T-helper 2 cell treated with Interferon-gamma antibody and Interleukin-4, amounts not matched to agents 100 ng/mL and 5 ng/mL, for 36 hours (primary cell): ENCODE data around the gene OR5P2. TPM values are rescaled to one million over a fixed set of nuclear protein-coding genes. Genes with fewer than 3 reads are reported as not detected.
"Not testable (repeated sequence)": the region's sequence is repeated elsewhere in the genome, so short reads cannot be mapped to it uniquely, and the experiment has no call there.

Experiments
- intact Hi-C: fragments of 100-400 bp; cut with micrococcal nuclease; formaldehyde crosslinking; loops from one replicate; pipeline ENCODE4 v1.15.1; 2023
- total RNA-seq: library from RNA; stranded (reverse); gene quantifications from 2 replicates; pipeline ENCODE4 v1.2.3, GENCODE V29; 2022

Gene OR5P2, protein sequence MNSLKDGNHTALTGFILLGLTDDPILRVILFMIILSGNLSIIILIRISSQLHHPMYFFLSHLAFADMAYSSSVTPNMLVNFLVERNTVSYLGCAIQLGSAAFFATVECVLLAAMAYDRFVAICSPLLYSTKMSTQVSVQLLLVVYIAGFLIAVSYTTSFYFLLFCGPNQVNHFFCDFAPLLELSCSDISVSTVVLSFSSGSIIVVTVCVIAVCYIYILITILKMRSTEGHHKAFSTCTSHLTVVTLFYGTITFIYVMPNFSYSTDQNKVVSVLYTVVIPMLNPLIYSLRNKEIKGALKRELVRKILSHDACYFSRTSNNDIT
- not detected in 2 replicates for total RNA-seq

DNA sequence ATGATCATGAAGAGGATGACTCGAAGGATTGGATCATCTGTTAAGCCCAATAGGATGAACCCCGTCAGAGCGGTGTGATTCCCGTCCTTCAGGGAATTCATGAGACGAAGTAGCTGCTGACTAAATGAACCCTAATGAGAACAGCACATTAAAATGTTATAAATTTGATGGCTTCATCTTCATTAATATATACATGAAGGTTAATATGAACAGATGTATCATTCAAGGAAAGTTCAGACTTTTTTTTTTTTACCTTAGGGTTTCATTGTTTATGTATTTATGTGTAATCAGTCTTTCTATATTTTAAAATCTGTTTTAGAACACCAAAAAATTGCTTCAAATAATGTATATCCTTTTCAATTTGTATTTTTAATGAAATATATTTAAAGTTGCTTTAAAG, at the start of gene OR5P2:
TSS of gene OR5P2 (minus strand) at position 101 of the 400 bp plus-strand sequence. CDS start at position 101, 0 bp downstream.
- intact Hi-C loops: no loop called here

DNA sequence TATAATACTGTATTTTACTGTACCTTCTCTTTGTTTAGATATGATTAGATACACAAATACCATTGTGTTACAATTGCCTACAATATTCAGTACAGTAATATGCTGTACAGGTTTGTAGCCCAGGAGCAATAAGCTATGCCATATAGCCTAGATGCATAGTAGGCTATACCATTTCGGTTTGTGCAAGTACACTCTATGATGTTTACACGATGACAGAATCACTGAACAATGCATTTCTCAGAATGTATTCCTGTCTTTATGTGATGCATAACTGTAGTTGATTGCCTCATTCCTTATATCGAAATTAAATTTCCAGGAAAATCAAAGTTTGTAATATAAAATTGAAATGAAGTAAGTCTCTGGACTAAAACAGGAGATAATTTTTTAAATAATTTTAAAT, 49.3 kb upstream of the OR5P2 start:
- intact Hi-C loops: no loop called here

DNA sequence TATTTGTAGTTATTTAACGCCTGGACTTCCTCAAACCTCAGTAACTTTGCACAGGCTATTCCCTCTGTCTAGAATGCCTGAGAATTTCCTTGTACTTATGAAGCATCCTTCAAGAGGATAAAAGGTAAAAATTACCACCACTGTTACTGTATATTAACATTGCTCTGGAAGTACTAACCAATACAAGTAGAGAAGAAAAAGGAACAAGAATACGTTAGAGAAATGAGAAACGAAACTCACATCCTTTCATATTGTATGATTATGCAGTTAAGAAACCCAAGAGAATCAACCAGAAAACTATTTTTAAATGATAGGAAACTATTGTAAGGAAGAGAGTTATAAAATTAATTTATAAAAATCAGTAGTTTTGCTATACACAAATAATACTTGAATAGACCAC, 48.2 kb upstream of the OR5P2 start:
- intact Hi-C loops: no loop called here

DNA sequence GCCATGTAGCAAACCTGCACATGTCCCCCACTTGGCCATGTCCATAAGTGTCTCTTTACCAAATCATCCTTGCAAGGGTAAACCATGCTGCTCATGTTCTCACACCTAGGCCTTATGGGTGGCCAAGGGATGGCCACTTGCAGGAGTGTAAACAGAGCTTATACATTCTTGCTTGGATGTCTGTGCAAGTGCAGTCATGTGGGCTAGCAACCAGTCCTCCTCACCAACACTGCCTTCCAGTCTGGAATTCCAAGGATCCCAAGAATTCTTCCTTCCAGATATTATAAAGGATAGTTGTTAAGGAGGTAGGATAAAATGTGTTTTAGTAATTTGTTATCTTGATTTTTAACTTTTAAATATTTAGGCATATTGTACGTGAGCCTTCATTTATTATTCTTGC, 47.8 kb upstream of the OR5P2 start:
- intact Hi-C loops: no loop called here

DNA sequence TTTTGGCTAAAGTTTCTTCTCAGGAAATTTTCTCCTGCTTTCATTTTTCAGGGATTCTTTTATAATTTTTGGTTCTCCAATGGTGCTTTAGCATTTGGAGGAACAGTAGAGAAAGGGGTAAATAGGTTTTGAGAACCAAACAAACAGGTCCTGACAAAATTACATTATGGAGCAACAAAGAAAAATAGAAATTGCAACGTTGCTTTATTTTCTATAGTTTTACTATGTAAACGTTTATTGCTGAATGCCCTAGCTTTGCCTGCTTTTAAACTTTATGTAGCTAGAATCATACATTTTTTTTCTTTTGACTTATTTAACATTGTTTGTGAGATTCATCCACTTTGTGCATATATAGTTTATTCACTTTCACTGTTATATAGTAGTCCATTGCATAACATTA, 43.8 kb upstream of the OR5P2 start:
- intact Hi-C loops: no loop called here

DNA sequence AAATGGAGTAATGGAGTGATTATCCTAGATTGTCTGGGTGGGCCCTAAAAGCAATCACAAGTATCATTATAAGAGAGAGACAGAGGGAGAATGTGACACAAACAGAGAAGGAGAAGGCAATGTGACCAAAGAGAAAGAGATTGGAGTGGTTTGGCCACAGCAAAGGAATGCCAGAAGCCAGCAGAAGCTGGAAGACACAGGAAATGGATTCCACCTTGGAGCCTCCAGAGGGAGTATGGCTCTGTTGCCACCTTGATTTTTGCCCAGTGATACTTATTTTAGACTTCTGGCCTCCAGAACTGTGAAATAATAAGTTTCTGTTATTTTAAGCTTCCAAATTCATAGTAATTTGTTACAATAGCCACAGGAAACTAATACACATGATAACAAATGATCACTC, 36.8 kb upstream of the OR5P2 start:
- intact Hi-C loops: no loop called here

DNA sequence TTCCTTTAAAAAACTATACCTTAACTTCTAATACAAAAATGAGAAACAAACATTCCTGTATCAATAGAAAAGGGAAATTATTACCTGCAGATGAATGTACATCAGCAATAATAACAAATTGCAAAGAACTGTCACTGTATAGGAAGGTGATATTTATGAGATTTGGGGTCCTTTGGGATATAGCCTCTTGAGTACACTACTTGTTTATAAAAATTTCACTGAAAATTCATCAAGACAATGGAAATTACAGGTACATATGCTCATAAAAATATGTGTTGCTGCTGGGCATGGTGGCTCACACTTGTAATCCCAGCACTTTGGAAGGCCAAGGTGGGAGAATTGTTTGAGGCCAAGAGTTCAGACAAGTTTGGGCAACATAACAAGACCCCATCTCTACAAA, 34.0 kb upstream of the OR5P2 start, which contains the start of gene OR5P3:
TSS of gene OR5P3 (minus strand) at position 101 of the 400 bp plus-strand sequence.
- intact Hi-C loops: no loop called here

DNA sequence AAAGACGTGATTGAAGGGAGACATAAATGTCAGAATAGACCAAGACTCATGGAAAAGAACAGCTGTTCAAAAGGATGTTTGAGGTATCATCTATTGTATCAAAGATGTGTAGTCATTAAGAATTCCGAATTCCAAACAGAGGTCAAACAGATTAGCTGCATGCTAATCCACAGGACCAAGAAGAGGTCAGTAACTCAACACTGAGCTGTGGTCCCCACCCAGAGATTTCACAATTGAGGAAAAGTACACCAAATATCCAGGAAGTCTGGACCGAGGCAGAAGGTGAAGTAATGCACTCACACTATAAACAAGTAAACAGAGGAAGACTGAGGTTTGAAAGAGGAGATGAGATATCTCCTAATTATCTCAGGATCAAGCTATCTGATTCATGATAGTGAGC, 29.6 kb upstream of the OR5P2 start:
- intact Hi-C loops: no loop called here

DNA sequence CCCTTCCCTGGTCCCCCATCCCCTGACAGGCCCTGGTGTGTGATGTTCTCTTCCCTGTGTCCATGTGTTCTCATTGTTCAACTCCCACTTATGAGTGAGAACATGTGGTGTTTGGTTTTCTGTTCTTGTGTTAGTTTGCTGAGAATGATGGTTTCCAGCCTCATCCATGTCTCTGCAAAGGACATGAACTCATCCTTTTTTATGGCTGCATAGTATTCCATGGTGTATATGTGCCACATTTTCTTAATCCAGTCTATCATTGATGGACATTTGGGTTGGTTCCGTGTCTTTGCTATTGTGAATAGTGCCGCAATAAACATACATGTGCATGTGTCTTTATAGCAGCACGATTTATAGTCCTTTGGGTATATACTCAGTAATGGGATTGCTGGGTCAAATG, 23.7 kb upstream of the OR5P2 start:
- intact Hi-C loops: not testable (repeated sequence)

DNA sequence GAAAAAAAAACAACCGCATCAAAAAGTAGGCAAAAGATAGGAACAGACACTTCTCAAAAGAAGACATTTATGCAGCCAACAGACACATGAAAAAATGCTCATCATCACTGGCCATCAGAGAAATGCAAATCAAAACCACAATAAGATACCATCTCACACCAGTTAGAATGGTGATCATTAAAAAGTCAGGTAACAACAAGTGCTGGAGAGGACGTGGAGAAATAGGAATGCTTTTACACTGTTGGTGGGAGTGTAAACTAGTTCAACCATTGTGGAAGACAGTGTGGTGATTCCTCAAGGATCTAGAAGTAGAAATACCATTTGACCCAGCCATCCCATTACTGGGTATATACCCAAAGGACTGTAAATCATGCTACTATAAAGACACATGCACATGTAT, 18.2 kb upstream of the OR5P2 start:
- intact Hi-C loops: not testable (repeated sequence)

DNA sequence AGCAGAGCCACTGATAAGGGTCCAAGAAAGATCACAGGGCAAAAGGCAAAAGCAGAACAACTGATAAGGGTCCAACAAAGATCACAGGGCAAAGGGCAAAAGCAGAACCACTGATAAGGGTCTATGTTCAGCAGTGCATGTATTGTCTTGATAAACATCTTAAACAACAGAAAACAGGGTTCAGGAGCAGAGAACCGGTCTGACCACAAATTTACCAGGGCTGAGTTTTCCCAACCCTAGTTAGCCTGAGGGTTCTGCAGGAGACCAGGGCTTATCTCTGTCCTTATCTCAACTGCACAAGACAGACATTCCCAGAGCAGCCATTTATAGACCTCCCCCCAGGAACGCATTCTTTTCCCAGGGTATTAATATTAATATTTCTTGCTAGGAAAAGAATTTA, 13.6 kb upstream of the OR5P2 start:
- intact Hi-C loops: not testable (repeated sequence)

DNA sequence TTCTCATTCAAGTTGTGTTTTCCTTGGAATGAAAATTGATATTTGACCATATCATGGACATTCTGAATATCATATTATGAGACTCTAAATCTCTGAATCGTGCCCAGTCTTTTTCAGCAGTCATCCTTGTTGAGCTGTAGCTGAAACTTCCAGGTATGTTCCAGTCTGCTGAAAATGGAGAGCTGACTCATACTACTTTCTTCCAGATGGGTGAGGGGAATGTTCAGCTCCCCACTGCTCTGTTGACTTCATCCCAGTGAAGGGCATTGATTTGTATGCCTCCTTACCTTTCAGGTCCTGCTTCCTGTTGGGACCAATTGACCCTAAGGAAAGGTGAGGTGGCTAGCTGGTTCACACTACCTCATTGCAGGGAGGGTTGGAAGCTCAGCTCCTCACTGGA, 3.5 kb downstream of the OR5P2 start:
- intact Hi-C loops: no loop called here

DNA sequence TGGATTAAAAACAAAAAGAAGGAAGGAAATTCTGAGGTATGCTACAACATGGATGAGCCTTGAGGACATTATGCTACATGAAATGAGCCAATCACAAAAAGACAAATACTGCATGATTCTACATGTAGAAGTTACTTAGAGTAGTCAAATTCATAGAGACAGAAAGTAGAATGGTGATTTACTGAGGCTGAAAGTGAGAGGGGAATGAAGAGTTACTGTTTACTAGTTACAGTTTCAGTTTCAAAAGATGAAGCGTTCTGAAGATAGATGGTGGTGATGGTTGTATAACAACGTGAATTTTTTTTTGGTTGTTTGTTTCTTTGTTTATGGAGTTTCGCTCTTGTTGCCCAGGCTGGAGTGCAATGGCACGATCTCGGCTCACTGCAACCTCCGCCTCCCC, 9.5 kb downstream of the OR5P2 start:
- intact Hi-C loops: no loop called here

DNA sequence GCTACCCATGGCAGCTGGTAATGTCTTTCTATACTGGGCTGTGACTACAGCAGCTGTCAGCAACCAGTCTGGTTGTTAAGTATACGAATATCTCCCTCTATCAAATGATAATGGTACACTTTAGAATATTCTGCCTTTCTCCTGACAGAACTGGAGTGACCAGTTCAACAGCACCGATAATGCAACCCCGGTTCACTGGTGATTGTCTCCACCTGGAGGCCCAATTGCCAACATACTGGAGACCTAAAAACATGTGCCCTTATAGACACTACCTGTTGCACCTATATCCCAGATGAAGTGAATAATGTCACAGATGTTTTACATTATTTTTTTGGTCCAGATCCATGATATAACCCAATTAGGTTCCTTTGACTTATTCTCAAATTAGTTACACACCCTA, 21.1 kb downstream of the OR5P2 start:
- intact Hi-C loops: no loop called here

DNA sequence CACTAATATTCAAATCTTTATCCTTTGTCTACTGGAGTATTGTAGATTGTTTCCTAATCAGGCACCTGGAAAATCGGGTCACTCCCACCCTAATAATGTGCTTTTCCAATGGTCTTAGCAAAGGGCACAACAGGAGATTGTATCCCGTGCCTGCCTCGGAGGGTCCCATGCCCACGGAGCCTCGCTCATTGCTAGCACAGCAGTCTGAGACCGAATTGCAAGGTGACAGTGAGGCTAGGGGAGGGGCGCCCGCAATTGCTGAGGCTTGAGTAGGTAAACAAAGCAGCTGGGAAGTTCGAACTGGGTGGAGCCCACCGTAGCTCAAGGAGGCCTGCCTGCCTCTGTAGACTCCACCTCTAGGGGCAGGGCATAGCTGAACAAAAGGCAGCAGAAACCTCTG, 32.4 kb downstream of the OR5P2 start:
- intact Hi-C loops: not testable (repeated sequence)

DNA sequence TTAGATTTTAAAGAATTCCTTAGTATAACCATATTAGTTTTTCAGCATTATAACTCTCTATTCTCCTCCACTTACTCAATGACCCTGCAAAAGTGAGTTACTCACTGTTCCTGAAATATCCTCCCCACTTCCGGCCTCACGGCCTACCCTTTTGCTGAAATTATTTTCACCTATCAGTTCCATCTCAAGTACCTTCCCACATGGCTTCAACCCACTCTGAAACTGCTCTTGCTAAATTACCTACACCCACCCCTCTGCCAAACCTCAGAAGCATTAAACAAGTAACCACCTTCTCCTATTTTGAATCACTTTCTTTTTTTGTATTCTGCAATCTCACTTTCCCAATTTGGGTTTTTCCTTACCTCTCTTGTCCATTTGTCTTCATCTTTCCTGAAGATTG, 37.7 kb downstream of the OR5P2 start:
- intact Hi-C loops: no loop called here

DNA sequence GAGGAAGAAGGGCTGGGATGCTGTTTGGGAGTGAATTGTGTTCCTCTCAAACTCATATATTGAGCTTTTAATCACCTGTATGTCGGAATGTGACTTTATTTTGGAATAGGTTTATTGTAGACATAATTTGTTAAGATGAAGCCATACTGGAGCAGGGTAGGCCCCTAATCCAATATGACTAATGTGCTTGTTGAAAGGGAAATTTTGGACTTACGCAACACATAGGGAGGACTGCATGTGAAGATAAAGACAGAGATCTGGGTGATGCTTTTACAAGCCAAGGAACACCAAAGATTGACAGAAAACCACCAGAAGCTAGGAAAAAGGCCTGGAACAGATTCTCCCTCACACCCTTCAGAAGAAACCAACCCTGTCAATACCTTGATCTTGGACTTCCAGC, 47.3 kb downstream of the OR5P2 start:
- intact Hi-C loops: no loop called here

Other genes starting within 250 kb of the OR5P2 start
- gene CYB5R2, start 123.4 kb downstream of the OR5P2 start, total RNA-seq: 1.6 and 1.7 TPM in 2 replicates
- gene OVCH2, start 90.5 kb downstream of the OR5P2 start, total RNA-seq: not detected in 2 replicates
- gene OR5P3, start 33.9 kb upstream of the OR5P2 start, total RNA-seq: not detected in 2 replicates
- not detected in 2 replicates for gene OR10A6, start 134.3 kb upstream of the OR5P2 start, total RNA-seq
- gene OR10A3, start 144.8 kb upstream of the OR5P2 start, total RNA-seq: not detected in 2 replicates
- gene NLRP10, start 168.5 kb upstream of the OR5P2 start, total RNA-seq: not detected in 2 replicates
- 228 and 233 TPM in 2 replicates for gene EIF3F, start 190.4 kb upstream of the OR5P2 start, total RNA-seq